ENCODE measurements around the gene LGALS16. TPM values are rescaled to one million over a fixed set of nuclear protein-coding genes. Genes with fewer than 3 reads are reported as not detected.
A peak's percentile ranks its signal among the peaks of the same experiment; 100 is the strongest.

The LGALS16 gene
- total RNA-seq, 5 donors from 2014 or later (not counting 1 experiment from before 2014, with no cell fraction given): not detected

- H3K4me3 Mint-ChIP-seq: peak overlapping the region; percentile 68 to 73 (median 70)
- peaks cover 3% of the 10 kb centered on the region for H3K36me3 Mint-ChIP-seq
- WGBS (ENCODE audit: insufficient coverage): 20% methylated on average over 9 of the region's 10 CpGs
- H3K4me1 ChIP-seq (ENCODE audit: control insufficient read depth in 1 of 2, extremely low read depth in 1 of 2, insufficient read depth in 2 of 2, low read length in 2 of 2): peaks cover 0 to 20% of the 10 kb centered on the region in 2 experiments
- no peaks in the 10 kb centered on the region for H3K9me3 Mint-ChIP-seq
- H3K36me3 ChIP-seq (ENCODE audit: control insufficient read depth in 2 of 2, extremely low read depth in 1 of 2, insufficient read depth in 1 of 2, low read length in 1 of 2): no peaks in the 10 kb centered on the region
- ATAC-seq (replicated peaks in 1 of 4): peak; percentile 71 to 81 (median 72)
- ChIA-PET CTCF (interaction anchor here in 1 of 2 donors (0.5 kb wide), 1 partner anchor 16 kb away, joined by 5 read pairs; no protein-coding TSS in a partner anchor), POLR2A (no interaction called here)
- peak overlapping the region; percentile 90 to 91 for H3K27ac Mint-ChIP-seq
- no peaks in the 10 kb centered on the region for H3K27me3 Mint-ChIP-seq
- H3K27me3 ChIP-seq (replicated peaks in 1 of 2; ENCODE audit: control insufficient read depth in 2 of 2, extremely low read depth in 1 of 2, insufficient read depth in 2 of 2, low read length in 1 of 2): no peaks in the 10 kb centered on the region
- peak overlapping the region; percentile 64 for H3K27ac ChIP-seq (ENCODE audit: low read length)
- H3K4me1 Mint-ChIP-seq: peaks cover 31 to 46% (median 38%) of the 10 kb centered on the region in 3 donors
- no peaks in the 10 kb centered on the region for H3K9me3 ChIP-seq
- peak overlapping the region in 1 of 2 donors; percentile 23 for H3K4me3 ChIP-seq (ENCODE audit: control insufficient read depth in 1 of 2, extremely low read depth in 1 of 2, low read length in 1 of 2)
- DNase-seq: peak in 3 of 35 experiments; percentile 4 to 19 (median 4)
These were observed 23.5 kb downstream of the LGALS16 start for GRCh38 chr19:39679056-39679790.

DNA sequence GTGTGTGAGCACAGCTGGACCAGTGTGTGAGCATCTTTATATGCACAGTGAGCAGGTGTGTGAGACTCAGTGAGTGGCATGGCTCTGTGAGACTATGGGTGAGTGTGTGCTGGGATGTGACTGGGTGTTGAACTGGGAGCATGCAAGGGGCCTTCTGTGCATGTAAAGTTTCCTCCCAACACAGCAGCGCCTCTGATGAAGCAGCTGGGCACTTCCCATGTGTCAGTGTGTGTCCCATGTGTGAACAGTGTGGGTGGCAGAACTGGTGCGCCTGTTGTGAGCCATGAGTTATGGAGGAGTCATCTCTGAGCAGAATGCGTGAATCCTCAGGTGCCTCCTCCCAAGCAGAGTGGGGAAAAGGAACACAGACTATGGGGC, 24.1 kb downstream of the LGALS16 start:
- CTCF ChIA-PET: no interaction called here
- H3K9me3 Mint-ChIP-seq: no peaks in the 10 kb centered on the region
- ATAC-seq (replicated peaks in 1 of 4): peak in 3 of 4 experiments; percentile 18 to 39 (median 19)

GRCh38 chr19:39680593-39680992, 24.9 kb downstream of the LGALS16 start:
- Mint-ChIP-seq H3K27ac (peak overlapping the region in 1 of 2 donors; percentile 90), H3K36me3 (peaks cover 6% of the 10 kb centered on the region), H3K27me3 (no peaks in the 10 kb centered on the region), H3K4me3 (peak overlapping the region in 1 of 3 donors; percentile 68), H3K4me1 (peaks cover 32 to 44% (median 36%) of the 10 kb centered on the region in 3 donors), H3K9me3 (no peaks in the 10 kb centered on the region)
- DNase-seq: no peak
- no peaks in the 10 kb centered on the region for H3K27me3 ChIP-seq (replicated peaks in 1 of 2; ENCODE audit: control insufficient read depth in 2 of 2, extremely low read depth in 1 of 2, insufficient read depth in 2 of 2, low read length in 1 of 2)
- no peak overlapping the region for H3K4me3 ChIP-seq (ENCODE audit: control insufficient read depth in 1 of 2, extremely low read depth in 1 of 2, low read length in 1 of 2)
- WGBS (ENCODE audit: insufficient coverage): 60% methylated on average over 2 of the region's 3 CpGs
- no peak for ATAC-seq (replicated peaks in 1 of 4)
- POLR2A ChIA-PET: no interaction called here
- H3K36me3 ChIP-seq (ENCODE audit: control insufficient read depth in 2 of 2, extremely low read depth in 1 of 2, insufficient read depth in 1 of 2, low read length in 1 of 2): no peaks in the 10 kb centered on the region
- peaks cover 0 to 20% of the 10 kb centered on the region in 2 experiments for H3K4me1 ChIP-seq (ENCODE audit: control insufficient read depth in 1 of 2, extremely low read depth in 1 of 2, insufficient read depth in 2 of 2, low read length in 2 of 2)
- CTCF ChIA-PET: no interaction called here
- H3K9me3 ChIP-seq: no peaks in the 10 kb centered on the region
- no peak overlapping the region for H3K27ac ChIP-seq (ENCODE audit: low read length)

More for the DNA sequence above, 24.1 kb downstream of the LGALS16 start:
- Mint-ChIP-seq H3K4me1 (peaks cover 31 to 46% (median 38%) of the 10 kb centered on the region in 3 donors), H3K27me3 (no peaks in the 10 kb centered on the region), H3K4me3 (peak overlapping the region; percentile 68 to 73 (median 70)), H3K27ac (peak overlapping the region; percentile 90 to 91), H3K36me3 (peaks cover 3% of the 10 kb centered on the region)
- Histone ChIP-seq H3K36me3 (ENCODE audit: control insufficient read depth in 2 of 2, extremely low read depth in 1 of 2, insufficient read depth in 1 of 2, low read length in 1 of 2) (no peaks in the 10 kb centered on the region), H3K27ac (ENCODE audit: low read length) (peak overlapping the region; percentile 64), H3K4me1 (ENCODE audit: control insufficient read depth in 1 of 2, extremely low read depth in 1 of 2, insufficient read depth in 2 of 2, low read length in 2 of 2) (peaks cover 0 to 20% of the 10 kb centered on the region in 2 experiments), H3K27me3 (replicated peaks in 1 of 2; ENCODE audit: control insufficient read depth in 2 of 2, extremely low read depth in 1 of 2, insufficient read depth in 2 of 2, low read length in 1 of 2) (no peaks in the 10 kb centered on the region), H3K9me3 (no peaks in the 10 kb centered on the region), H3K4me3 (ENCODE audit: control insufficient read depth in 1 of 2, extremely low read depth in 1 of 2, low read length in 1 of 2) (peak overlapping the region in 1 of 2 donors; percentile 23)
- DNase-seq: no peak
- POLR2A ChIA-PET: no interaction called here
- WGBS (ENCODE audit: insufficient coverage): 48% methylated on average over 2 of the region's 3 CpGs

DNA sequence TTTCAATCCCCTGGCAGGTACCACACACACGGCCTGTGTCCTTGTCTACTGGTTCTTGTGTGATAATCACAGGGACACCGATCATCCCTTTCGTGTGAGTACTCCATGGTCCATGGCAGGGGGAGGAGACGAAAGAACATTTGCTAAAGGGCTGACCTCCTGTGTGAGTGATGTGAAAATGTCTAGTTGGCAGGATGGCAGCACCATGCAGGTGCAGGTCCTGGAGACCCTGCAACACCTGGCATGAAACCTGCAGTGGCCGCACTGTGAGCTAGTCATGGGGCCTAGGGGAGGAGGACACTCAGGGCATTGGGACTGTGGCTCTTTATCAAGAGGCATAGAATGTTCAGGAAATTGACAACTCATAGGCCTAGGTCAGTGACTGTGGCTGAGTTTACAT, 25.7 kb downstream of the LGALS16 start:
- Mint-ChIP-seq H3K4me1 (peaks cover 31 to 41% (median 33%) of the 10 kb centered on the region in 3 donors), H3K4me3 (no peak overlapping the region), H3K27ac (no peak overlapping the region), H3K27me3 (no peaks in the 10 kb centered on the region), H3K9me3 (no peaks in the 10 kb centered on the region), H3K36me3 (peaks cover 9% of the 10 kb centered on the region)
- CTCF ChIA-PET: interaction anchor here in 1 of 2 donors (1.1 kb wide), 1 partner anchor 9 kb away, joined by 5 read pairs; no protein-coding TSS in a partner anchor
- H3K27ac ChIP-seq (ENCODE audit: low read length): no peak overlapping the region
- 100% methylated on average over 2 of the region's 5 CpGs for WGBS (ENCODE audit: insufficient coverage)
- H3K9me3 ChIP-seq: no peaks in the 10 kb centered on the region
- POLR2A ChIA-PET: no interaction called here
- H3K27me3 ChIP-seq (replicated peaks in 1 of 2; ENCODE audit: control insufficient read depth in 2 of 2, extremely low read depth in 1 of 2, insufficient read depth in 2 of 2, low read length in 1 of 2): no peaks in the 10 kb centered on the region
- peaks cover 0 to 20% of the 10 kb centered on the region in 2 experiments for H3K4me1 ChIP-seq (ENCODE audit: control insufficient read depth in 1 of 2, extremely low read depth in 1 of 2, insufficient read depth in 2 of 2, low read length in 2 of 2)
- ATAC-seq (replicated peaks in 1 of 4) (no peak), DNase-seq (no peak)
- H3K36me3 ChIP-seq (ENCODE audit: control insufficient read depth in 2 of 2, extremely low read depth in 1 of 2, insufficient read depth in 1 of 2, low read length in 1 of 2): no peaks in the 10 kb centered on the region
- no peak overlapping the region for H3K4me3 ChIP-seq (ENCODE audit: control insufficient read depth in 1 of 2, extremely low read depth in 1 of 2, low read length in 1 of 2)

- Histone ChIP-seq H3K9me3 (no peaks in the 10 kb centered on the region), H3K4me1 (ENCODE audit: control insufficient read depth in 1 of 2, extremely low read depth in 1 of 2, insufficient read depth in 2 of 2, low read length in 2 of 2) (peaks cover 0 to 16% of the 10 kb centered on the region in 2 experiments), H3K27ac (ENCODE audit: low read length) (no peak overlapping the region), H3K27me3 (replicated peaks in 1 of 2; ENCODE audit: control insufficient read depth in 2 of 2, extremely low read depth in 1 of 2, insufficient read depth in 2 of 2, low read length in 1 of 2) (no peaks in the 10 kb centered on the region), H3K36me3 (ENCODE audit: control insufficient read depth in 2 of 2, extremely low read depth in 1 of 2, insufficient read depth in 1 of 2, low read length in 1 of 2) (no peaks in the 10 kb centered on the region), H3K4me3 (ENCODE audit: control insufficient read depth in 1 of 2, extremely low read depth in 1 of 2, low read length in 1 of 2) (no peak overlapping the region)
- Mint-ChIP-seq H3K4me1 (peaks cover 18 to 23% (median 22%) of the 10 kb centered on the region in 3 donors), H3K27me3 (no peaks in the 10 kb centered on the region), H3K9me3 (peaks cover 0 to 4% (median 0%) of the 10 kb centered on the region in 3 donors), H3K27ac (no peak overlapping the region), H3K4me3 (no peak overlapping the region), H3K36me3 (peaks cover 9% of the 10 kb centered on the region)
- ATAC-seq (replicated peaks in 1 of 4) (no peak), DNase-seq (no peak)
- POLR2A ChIA-PET: no interaction called here
- 67% methylated on average over 2 of the region's 5 CpGs for WGBS (ENCODE audit: insufficient coverage)
- CTCF ChIA-PET: no interaction called here
These were observed 28.6 kb downstream of the LGALS16 start for GRCh38 chr19:39684267-39684666.

GRCh38 chr19:39686739-39687138, 31.0 kb downstream of the LGALS16 start:
- no peak overlapping the region for H3K27ac Mint-ChIP-seq
- POLR2A ChIA-PET: no interaction called here
- WGBS (ENCODE audit: insufficient coverage): no CpG with 5 or more reads among the region's 3 CpGs
- Histone ChIP-seq H3K27me3 (replicated peaks in 1 of 2; ENCODE audit: control insufficient read depth in 2 of 2, extremely low read depth in 1 of 2, insufficient read depth in 2 of 2, low read length in 1 of 2) (no peaks in the 10 kb centered on the region), H3K9me3 (no peaks in the 10 kb centered on the region), H3K27ac (ENCODE audit: low read length) (no peak overlapping the region), H3K4me3 (ENCODE audit: control insufficient read depth in 1 of 2, extremely low read depth in 1 of 2, low read length in 1 of 2) (no peak overlapping the region), H3K36me3 (ENCODE audit: control insufficient read depth in 2 of 2, extremely low read depth in 1 of 2, insufficient read depth in 1 of 2, low read length in 1 of 2) (no peaks in the 10 kb centered on the region), H3K4me1 (ENCODE audit: control insufficient read depth in 1 of 2, extremely low read depth in 1 of 2, insufficient read depth in 2 of 2, low read length in 2 of 2) (peaks cover 0 to 4% of the 10 kb centered on the region in 2 experiments)
- peaks cover 6 to 12% (median 8%) of the 10 kb centered on the region in 3 donors for H3K4me1 Mint-ChIP-seq
- peaks cover 0 to 6% of the 10 kb centered on the region in 2 donors for H3K27me3 Mint-ChIP-seq
- H3K4me3 Mint-ChIP-seq: no peak overlapping the region
- ATAC-seq (replicated peaks in 1 of 4) (no peak), DNase-seq (no peak)
- peaks cover 0 to 7% (median 4%) of the 10 kb centered on the region in 3 donors for H3K9me3 Mint-ChIP-seq
- peaks cover 9% of the 10 kb centered on the region for H3K36me3 Mint-ChIP-seq
- CTCF ChIA-PET: no interaction called here

All from T-cell (primary cell).